ENCODE data around the gene ADAMTSL1.

Gene ADAMTSL1

GRCh38 chr9:18730241-18730640 lies 256.3 kb downstream of the ADAMTSL1 start:
- H3K79me2 ChIP-seq (ENCODE audit: insufficient read depth, low read depth) = no peaks in the 10 kb centered on the region
- H3K27me3 ChIP-seq (ENCODE audit: insufficient read depth, low read depth) = no peaks in the 10 kb centered on the region
- no peak overlapping the region for H2AFZ ChIP-seq (ENCODE audit: low read depth)
- no peak overlapping the region for H3K27ac ChIP-seq
- H3K9ac ChIP-seq = no peak overlapping the region
- no peaks in the 10 kb centered on the region for H3K36me3 ChIP-seq (ENCODE audit: insufficient read depth)
- no peaks in the 10 kb centered on the region for H3K4me1 ChIP-seq (ENCODE audit: low read depth, poor library complexity, severe bottlenecking)
- no peaks in the 10 kb centered on the region for H4K20me1 ChIP-seq (ENCODE audit: insufficient read depth)
- no peak overlapping the region for H3K4me3 ChIP-seq (IDR thresholded peaks at IDR 0.05; ENCODE audit: insufficient read depth, low read depth, low read length)
- TF ChIP-seq, protein P1, sequence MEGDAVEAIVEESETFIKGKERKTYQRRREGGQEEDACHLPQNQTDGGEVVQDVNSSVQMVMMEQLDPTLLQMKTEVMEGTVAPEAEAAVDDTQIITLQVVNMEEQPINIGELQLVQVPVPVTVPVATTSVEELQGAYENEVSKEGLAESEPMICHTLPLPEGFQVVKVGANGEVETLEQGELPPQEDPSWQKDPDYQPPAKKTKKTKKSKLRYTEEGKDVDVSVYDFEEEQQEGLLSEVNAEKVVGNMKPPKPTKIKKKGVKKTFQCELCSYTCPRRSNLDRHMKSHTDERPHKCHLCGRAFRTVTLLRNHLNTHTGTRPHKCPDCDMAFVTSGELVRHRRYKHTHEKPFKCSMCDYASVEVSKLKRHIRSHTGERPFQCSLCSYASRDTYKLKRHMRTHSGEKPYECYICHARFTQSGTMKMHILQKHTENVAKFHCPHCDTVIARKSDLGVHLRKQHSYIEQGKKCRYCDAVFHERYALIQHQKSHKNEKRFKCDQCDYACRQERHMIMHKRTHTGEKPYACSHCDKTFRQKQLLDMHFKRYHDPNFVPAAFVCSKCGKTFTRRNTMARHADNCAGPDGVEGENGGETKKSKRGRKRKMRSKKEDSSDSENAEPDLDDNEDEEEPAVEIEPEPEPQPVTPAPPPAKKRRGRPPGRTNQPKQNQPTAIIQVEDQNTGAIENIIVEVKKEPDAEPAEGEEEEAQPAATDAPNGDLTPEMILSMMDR (conservative IDR thresholded peaks at IDR 0.05; ENCODE audit: low read depth, low read length) = no peak
- no peak overlapping the region for H3K4me2 ChIP-seq

GRCh38 chr9:18739127-18739526 lies 265.2 kb downstream of the ADAMTSL1 start:
- H3K27ac ChIP-seq = no peak overlapping the region
- H4K20me1 ChIP-seq (ENCODE audit: insufficient read depth) = no peaks in the 10 kb centered on the region
- H3K4me2 ChIP-seq = no peak overlapping the region
- no peaks in the 10 kb centered on the region for H3K27me3 ChIP-seq (ENCODE audit: insufficient read depth, low read depth)
- H3K9ac ChIP-seq = no peak overlapping the region
- no peak overlapping the region for H2AFZ ChIP-seq (ENCODE audit: low read depth)
- no peaks in the 10 kb centered on the region for H3K79me2 ChIP-seq (ENCODE audit: insufficient read depth, low read depth)
- TF ChIP-seq, protein P1 (conservative IDR thresholded peaks at IDR 0.05; ENCODE audit: low read depth, low read length) = no peak
- H3K36me3 ChIP-seq (ENCODE audit: insufficient read depth) = no peaks in the 10 kb centered on the region
- no peaks in the 10 kb centered on the region for H3K4me1 ChIP-seq (ENCODE audit: low read depth, poor library complexity, severe bottlenecking)
- H3K4me3 ChIP-seq (IDR thresholded peaks at IDR 0.05; ENCODE audit: insufficient read depth, low read depth, low read length) = no peak overlapping the region

DNA sequence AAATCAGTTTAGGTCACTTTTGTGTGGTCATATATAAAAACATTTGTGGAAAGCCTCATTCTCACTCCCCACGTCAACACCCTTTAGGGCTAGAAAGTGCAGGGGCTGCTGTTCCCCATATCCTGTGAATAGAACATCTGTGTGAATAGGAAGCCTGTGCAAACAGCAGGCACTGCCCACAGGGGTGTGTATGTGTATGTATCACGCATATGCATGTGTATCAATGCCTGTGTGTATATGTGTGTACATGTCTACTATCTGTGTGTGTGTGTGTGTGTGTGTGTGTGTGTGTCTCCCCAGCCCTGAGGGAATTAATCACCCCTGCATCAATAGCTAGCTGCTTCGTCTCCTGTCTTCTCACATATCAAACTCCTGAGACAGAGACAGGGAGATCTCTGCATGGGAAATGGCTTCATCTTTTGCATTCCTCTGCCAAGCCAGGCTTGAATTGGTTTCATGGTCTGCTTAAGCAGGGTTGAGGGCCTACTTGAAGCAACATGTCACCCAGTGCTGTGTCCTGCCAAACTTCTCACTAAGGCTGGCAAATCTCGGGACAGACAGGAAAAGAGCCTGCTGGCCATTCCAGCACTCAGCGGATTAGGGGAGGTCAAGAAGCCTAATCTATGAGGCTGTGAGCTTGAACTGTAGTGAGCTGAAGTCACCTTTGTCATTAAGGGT lies 265.8 kb downstream of the ADAMTSL1 start:
- no peaks in the 10 kb centered on the region for H3K4me1 ChIP-seq (ENCODE audit: low read depth, poor library complexity, severe bottlenecking)
- no peaks in the 10 kb centered on the region for H3K36me3 ChIP-seq (ENCODE audit: insufficient read depth)
- no peak overlapping the region for H3K4me3 ChIP-seq (IDR thresholded peaks at IDR 0.05; ENCODE audit: insufficient read depth, low read depth, low read length)
- no peak overlapping the region for H3K9ac ChIP-seq
- no peaks in the 10 kb centered on the region for H3K79me2 ChIP-seq (ENCODE audit: insufficient read depth, low read depth)
- no peak overlapping the region for H3K27ac ChIP-seq
- H3K27me3 ChIP-seq (ENCODE audit: insufficient read depth, low read depth) = no peaks in the 10 kb centered on the region
- H4K20me1 ChIP-seq (ENCODE audit: insufficient read depth) = no peaks in the 10 kb centered on the region
- no peak overlapping the region for H2AFZ ChIP-seq (ENCODE audit: low read depth)
- no peak overlapping the region for H3K4me2 ChIP-seq
- TF ChIP-seq, protein P1 (conservative IDR thresholded peaks at IDR 0.05; ENCODE audit: low read depth, low read length) = no peak

DNA sequence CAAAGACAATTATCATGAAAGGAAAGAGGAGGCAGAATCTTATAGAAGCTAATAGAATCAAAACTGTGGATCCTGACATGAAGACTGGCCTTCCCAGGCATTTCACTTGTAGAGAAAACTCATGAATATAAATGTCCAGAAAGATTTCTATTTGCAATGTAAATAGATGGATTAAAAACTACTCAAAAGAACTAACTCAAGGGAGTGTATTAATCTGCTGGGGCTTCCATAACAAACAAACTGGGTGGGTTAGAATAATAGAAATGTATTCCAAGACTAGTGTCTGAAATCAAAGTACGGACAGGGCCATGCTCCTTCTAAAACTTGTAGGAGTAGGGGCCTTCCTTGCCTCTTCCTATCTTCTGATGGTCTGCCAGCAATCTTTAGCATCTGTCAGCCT lies 267.4 kb downstream of the ADAMTSL1 start:
- H3K27me3 ChIP-seq (ENCODE audit: insufficient read depth, low read depth) = no peaks in the 10 kb centered on the region
- H3K4me1 ChIP-seq (ENCODE audit: low read depth, poor library complexity, severe bottlenecking) = no peaks in the 10 kb centered on the region
- H3K9ac ChIP-seq = no peak overlapping the region
- no peaks in the 10 kb centered on the region for H4K20me1 ChIP-seq (ENCODE audit: insufficient read depth)
- no peak overlapping the region for H3K4me2 ChIP-seq
- no peak overlapping the region for H3K27ac ChIP-seq
- H3K36me3 ChIP-seq (ENCODE audit: insufficient read depth) = no peaks in the 10 kb centered on the region
- TF ChIP-seq, protein P1 (conservative IDR thresholded peaks at IDR 0.05; ENCODE audit: low read depth, low read length) = no peak
- H2AFZ ChIP-seq (ENCODE audit: low read depth) = no peak overlapping the region
- H3K79me2 ChIP-seq (ENCODE audit: insufficient read depth, low read depth) = no peaks in the 10 kb centered on the region
- no peak overlapping the region for H3K4me3 ChIP-seq (IDR thresholded peaks at IDR 0.05; ENCODE audit: insufficient read depth, low read depth, low read length)

All from KMS-11 (cell line).